OCI-M1 (cell line): Measurements from ENCODE around the gene MLC1.

ENCODE experiments used
- DNase-seq: peaks from one replicate; lab custom pipeline; 2025; lab: John Stamatoyannopoulos, UW

Gene MLC1

GRCh38 chr22:50085211-50085972 lies at the start of gene MLC1:
MLC1 (minus strand) TSS chr22:50085426; CDS start chr22:50084902, 524 bp downstream.
- peak; percentile 96 for DNase-seq

- no peak for DNase-seq
These were observed 49.3 kb upstream of the MLC1 start for GRCh38 chr22:50134481-50134880.

GRCh38 chr22:50131894-50132293 lies 46.7 kb upstream of the MLC1 start:
- no peak for DNase-seq

DNA sequence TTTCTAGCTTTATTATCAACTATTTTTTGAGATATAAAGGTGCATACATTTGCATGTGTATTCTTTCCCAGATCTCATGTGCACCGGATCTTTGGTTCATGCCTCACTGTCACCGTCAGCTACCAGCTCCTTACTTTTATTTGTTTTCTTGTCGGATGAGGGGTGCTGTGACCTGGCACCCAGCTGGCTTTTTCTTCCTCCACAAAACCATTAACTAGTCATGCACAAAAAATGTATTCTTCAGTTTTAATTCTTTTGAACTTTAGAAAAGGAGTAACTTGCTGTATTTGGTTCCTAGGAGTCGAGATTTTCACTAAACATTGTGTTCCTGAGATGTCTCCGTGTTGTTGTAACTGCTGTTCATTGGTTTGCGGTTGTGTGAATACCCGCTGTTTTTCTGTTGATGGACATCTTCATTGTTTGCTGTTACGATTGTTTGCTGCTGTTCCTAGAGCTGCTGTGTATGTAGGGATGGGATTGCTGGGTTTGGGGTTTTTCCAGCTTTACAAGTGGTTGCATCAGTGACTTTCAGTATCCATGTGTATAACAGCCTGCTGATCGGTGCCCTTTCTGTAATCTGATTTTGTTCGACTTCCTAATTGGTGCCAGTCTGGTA lies 44.0 kb upstream of the MLC1 start:
- peak; percentile 33 for DNase-seq

DNA sequence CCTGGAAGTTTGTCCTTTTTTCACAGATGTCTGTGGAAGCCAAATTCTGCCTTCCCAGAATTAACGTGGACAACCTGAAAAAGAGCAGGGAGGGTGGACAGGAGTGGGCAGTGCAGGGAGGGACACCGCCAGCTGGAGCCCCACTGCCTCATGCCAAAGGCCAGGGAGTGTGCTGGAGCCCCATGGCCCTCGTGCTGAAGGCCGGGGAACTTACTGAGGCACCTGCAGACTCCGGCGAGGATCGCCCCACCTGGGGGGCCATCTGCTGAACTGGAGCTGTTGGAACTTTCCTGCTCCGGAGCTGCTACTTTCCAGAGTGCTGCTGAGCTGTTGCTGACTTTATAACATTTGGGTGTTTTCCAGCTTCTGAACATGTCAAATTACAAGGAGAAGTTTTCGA lies 39.8 kb upstream of the MLC1 start:
- no peak for DNase-seq

- no peak for DNase-seq
These were observed 37.9 kb upstream of the MLC1 start for GRCh38 chr22:50123119-50123518.

GRCh38 chr22:50121202-50121740 lies 36.0 kb upstream of the MLC1 start:
- no peak for DNase-seq

GRCh38 chr22:50119768-50120251 lies 34.6 kb upstream of the MLC1 start:
- DNase-seq: no peak

DNA sequence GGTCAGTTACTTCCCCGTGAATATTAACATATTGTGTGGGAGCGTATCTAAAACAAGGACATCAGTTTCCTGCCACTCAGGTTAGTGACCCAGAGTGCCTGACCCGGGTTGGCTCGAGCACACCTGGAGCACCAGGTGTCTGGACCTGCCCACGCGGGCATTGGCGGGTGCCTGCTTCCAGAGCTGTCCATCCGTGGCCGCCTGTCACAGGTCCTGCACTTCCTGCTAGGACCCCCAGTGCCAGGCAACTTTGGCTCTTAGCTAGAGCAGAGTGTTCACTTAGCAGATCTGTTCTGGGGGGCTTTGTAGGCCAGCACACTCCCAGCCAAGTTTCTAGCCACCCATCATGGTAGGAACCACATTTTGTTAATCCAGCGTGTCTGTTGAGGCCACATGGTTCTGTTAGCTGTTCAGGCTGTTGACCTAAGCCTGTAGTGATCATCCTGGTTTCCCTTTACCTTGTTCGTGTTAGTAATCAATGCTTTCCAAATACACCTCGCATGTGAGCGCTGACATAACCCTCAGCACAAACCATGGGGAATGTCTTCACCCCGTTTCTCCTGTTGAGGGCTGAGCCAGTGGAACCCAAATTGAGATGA lies 34.0 kb upstream of the MLC1 start:
- no peak for DNase-seq

DNA sequence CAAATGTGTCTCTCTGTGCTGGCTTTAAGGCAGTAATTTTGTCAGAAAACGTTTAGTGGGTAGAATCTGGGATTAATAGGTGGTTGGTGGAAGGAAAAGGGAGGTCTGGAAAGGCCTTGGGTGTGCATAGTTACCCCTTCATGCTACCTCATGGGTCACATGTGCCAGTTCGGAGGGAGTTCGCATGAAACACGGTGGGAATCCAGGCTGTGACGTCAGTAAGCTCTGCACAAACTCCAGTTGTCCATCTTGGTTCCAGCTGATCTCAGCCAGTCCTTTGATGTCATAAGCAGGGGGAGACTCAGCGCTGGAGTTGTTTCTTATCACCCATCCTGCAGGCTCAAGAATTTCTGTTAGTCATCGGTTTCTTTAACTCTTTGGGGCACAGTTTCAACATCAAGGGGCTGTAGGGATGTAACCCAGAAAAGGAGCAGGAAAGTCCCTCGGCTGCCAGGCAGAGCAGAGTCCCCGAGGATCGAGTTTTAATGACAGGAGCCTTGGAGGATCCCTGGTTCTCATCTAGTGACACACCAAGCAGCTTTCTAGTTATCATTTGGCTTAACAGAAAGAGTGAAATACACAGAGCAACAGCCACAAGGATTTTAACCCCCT lies 33.4 kb upstream of the MLC1 start:
- peak; percentile 94 for DNase-seq

DNA sequence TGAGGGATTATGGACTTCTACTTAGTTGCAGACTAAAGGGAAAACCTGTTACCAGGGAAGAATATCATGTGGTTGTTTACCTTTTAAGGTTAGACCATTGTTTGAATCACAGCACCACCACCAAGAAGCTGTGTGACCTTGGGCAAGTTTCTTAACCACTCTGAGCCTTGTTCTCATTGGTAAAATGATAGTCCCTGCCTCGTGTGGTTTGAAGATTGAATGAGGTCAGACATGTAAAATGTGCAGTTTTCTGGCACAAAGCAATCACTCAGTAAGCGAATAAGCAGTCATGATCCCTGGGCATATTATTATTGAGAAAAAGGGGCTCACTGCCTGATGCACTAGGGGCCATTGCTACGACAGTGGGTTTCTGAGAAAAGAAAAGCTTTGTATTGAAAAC lies 32.9 kb upstream of the MLC1 start:
- DNase-seq: no peak

- no peak for DNase-seq
These were observed 32.0 kb upstream of the MLC1 start for GRCh38 chr22:50117168-50117762.

DNA sequence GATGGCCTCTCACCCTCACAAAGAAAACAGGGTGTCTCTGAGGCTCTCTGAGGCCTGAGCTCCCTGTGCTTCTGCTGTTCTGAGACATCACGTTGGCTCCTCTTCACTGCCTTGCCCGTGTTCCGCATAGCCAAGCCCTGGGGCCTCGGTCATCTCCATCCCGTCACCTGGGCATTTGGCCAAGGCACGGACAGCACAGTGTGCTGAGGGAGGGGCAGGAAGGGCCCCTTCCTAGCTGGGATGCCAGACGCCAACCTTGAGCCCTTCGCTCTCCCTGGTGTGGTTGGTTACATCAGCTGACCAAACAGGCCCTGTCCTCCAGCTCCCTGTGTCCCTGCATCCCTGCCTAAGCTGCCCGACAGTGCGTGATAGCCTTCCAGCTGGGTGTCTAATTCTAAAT lies 30.5 kb upstream of the MLC1 start:
- DNase-seq: no peak

GRCh38 chr22:50114221-50115021 lies 29.2 kb upstream of the MLC1 start:
- DNase-seq: no peak

GRCh38 chr22:50112151-50113118 lies 27.2 kb upstream of the MLC1 start:
- DNase-seq: no peak

DNA sequence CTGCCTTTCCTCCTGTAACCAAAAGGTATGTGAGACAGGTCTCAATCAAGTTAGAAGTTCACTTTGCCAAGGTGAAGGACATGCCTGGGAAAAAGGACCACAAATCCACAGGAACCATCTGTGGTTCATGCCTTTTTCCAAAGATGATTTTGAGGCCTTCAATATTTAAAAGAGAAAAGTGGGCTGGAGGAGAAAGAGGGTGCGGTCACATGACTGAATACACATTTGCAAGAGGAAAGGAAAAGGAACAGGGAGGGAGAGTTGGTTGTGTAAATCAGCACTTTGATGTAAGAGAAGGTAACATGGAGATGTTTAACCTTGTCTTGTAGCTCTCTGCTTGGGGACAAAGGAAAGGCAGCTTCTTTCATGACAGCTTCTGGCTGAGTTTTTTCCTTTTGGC lies 25.8 kb upstream of the MLC1 start:
- DNase-seq: no peak

- DNase-seq: no peak
These were observed 22.3 kb upstream of the MLC1 start for GRCh38 chr22:50107529-50107928.

DNA sequence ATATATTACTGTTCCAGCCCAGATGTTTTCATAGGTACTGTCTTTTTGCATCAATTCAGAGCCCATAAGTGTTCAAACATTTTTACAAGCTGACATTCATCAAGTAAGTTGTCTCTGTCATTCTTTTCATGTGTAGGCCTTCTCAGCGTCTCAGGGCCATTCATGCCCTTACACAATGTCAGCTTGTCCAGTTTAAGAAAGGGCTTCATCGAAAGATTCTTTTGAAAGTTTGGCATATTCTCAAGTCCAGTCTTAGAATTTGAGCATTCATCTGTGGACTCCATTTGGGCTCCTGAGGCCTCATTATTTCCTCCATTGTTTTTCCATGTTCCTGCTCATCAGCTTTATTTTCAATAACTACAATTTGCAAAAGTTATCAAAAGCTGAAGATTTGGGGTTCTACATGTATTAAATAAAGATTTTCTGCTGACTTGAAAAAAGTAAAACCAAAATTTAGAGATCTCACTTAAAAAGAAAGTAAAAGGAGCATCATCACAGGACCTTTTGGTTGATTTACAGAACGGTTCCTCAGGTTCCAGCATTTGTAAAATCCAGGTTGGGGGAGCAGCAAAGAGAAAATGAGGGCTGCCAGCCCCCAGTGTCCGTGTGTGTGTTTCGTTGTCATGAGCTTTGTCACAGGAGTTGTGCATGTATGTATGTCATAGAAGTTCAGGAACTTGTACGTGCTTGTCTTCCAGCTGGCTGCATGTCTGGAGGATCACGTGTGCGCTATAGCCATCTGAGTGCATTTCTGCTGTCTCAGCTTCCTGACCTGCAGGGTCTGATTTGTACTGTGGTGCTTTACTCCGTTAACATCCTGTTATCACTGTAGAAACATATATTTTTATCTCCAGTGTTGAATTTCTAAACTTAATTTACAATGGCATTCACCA lies 20.2 kb upstream of the MLC1 start:
- peak; percentile 75 for DNase-seq

DNA sequence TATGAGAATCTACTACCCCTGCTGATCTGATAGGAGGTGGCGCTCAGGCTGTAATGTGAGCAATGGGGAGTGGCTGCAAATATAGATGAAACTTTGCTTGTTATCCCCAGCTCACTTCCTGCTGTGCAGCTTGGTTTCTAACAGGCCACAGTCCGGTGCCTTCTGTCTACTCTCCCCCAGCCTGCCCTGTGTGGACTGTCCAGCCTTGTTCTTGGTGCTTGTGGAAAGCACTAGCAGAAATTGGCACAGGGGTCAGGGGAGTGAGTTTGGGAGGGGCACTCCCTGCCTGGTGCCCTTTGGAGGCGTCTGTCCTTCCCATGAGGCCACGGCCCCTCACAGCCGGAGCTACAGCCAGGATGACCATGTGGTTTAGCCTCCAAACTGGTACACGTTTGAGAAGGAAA lies 18.9 kb upstream of the MLC1 start:
- peak; percentile 62 for DNase-seq
